ENCODE results near the gene PRPF31.

PRPF31 gene

DNA sequence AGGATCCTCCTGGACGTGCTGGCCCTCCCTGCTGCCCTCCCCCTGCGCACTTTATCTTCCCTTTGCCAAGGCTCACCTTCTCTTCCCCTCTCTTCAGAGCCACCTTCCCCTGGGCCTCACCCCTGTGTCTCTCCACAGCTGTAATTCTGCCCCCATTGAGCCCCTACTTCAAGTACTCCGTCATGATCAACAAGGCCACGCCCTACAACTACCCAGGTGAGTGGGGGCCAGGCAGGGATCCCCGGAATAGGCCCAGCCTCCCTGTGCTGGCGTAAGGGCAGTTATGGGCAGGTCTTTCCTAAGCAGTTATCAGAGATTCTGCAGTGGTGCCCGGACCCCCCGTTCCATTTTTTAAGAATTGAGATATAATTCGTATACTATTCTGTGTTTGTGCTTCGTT lies 9.8 kb upstream of the PRPF31 start:
- no peak for DNase-seq
- in situ Hi-C loops (cut with MboI; ENCODE audit: low pct_unique_long_range_greater_than_20kb, low sequenced_read_pairs) = no loop called here

DNA sequence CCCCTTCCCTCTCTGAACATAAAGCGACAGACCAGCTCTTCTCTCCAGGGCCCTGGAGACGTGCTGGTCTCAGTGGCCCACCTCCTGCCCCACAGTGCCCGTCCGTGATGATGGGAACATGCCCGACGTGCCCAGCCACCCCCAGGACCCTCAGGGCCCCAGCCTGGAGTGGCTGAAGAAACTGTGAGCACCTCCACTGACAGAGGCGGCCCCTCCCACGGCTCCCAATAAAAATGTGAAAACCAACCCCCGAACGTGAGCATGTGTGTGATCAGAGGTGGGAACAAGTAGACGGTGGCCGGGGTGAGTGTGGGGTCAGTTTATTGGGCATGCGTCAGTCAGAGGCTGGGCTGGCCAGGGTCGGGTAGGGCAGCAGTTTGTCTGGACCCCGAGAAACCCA lies 8.8 kb upstream of the PRPF31 start:
- no peak for DNase-seq
- in situ Hi-C loops (cut with MboI; ENCODE audit: low pct_unique_long_range_greater_than_20kb, low sequenced_read_pairs) = no loop called here

DNA sequence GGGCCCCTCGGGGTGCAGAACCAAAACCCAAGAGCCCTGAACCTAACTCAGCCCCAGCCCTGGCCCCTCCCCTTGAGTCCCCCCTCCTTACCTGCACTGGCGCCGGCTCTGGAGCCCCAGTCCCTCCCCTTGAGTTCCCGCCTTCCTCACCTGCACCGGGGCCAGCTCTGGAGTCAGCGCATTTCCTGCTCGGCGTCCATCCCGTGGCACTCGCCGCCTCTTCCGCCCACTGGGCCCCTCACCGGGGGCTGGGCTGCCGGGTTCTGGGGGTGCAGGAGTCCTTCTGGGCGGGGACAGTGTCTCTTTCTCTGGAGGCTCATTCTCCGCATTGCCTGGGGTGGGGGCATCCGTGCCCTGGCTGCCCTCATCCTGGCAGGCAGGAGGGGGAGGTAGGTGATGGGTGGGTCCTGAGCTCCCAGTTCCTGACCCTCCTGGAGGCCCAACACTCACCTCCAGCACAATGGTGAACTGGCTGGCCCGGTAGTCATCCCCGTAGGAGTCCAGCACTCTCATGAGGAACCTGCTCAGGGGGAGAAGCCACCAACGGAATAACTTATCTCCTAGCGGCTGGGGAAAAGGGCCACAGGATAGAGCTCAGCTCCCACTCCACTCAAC lies 7.6 kb upstream of the PRPF31 start:
- DNase-seq = no peak
- in situ Hi-C loops (cut with MboI; ENCODE audit: low pct_unique_long_range_greater_than_20kb, low sequenced_read_pairs) = no loop called here

DNA sequence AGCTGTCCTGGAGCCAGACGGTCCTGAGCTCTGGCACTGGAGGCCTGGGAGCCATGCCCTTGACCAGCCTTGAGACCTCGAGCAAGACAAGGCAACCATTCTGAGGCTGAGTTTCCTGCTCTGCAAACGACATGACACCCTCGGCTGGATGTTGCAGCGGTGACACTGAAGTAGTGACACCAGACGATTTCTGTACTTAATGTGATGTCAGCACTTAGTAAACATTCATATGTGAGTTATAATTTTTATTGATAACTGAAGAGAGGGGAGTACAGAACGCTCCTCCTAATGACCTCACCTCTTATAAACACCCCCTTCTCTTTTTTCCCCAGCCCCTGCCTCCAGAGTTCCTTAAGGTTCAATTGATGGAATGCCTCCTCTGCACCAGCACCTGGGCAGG lies 7.1 kb upstream of the PRPF31 start:
- DNase-seq = no peak
- in situ Hi-C loops (cut with MboI; ENCODE audit: low pct_unique_long_range_greater_than_20kb, low sequenced_read_pairs) = no loop called here

DNA sequence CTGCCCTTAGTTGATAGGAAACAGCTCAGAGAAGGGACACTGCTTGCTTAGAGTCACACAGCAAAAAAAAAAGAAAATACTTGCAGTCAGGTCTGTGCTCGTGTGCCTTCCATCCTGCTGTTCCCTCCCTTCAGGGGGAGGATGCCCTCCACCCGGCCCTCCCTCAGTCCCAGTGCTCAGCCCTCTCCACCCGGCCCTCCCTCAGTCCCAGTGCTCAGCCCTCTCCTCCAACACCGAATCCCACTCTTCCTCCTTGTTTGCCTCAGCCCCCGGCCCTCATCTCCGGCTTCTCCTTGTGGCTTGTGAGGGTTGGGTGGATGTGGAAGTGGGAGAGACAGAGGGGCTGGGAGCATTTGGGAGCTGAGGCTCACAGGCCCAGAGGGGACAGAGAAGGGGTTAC lies 5.9 kb upstream of the PRPF31 start:
- in situ Hi-C loops (cut with MboI; ENCODE audit: low pct_unique_long_range_greater_than_20kb, low sequenced_read_pairs) = no loop called here
- DNase-seq = no peak

DNA sequence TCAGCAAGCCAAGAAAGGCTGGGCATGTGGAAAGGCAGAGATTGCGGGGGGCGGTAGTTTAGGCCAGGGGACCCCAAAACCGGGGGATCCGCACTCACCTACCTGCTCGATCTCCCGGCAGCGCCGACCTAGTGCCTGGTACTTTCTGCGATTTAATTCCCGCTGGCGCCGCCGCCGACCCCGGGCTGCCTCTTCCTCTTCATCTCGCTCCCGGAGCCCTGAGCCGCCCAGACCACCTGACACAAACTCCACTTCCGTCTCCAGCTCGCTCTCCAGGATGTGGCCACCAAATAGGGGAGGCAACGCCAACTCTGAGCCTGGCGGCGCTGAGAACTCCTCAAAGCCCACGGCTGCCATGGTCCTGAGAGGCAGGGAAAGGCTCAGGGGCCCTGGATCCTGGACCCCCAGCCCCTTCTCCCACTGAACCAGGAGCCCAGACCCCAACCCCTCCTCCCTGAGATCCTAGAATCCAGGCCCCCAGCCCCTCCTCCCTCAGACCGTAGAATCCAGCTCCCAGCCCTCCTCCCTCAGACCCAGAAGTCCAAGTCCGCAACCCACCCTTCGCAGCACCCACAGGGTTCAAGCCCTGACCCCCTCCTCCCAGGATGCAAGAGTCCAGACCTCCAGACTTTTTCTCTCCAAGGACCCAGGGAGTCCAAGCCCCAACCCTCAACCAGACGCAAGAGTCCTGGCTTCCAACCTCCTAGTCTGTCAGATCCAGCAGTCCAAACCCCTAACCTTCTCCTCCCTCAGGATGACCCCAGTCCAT lies 1.0 kb upstream of the PRPF31 start:
- peak; percentile 74 for DNase-seq
- in situ Hi-C loops (cut with MboI; ENCODE audit: low pct_unique_long_range_greater_than_20kb, low sequenced_read_pairs) = no loop called here

DNA sequence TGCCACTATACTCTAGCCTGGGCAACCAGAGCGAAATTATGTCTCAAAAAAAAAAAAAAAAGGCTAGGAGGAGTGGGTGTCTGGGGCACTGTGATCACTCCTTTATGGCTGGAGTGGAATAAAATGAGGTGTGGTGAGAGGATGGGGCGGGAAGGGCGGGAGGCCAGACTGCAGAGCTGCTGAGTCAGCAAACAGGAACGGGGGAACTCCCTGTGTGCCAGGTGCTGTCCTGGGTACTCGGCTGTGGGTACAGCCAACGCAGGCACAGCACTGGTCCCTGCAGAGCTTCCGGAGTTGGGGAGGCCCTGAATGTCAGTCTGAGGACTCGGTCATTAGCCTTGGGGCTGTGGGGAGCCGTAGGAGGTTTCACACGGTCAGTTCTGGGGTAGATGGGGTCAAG lies 5.7 kb downstream of the PRPF31 start:
- in situ Hi-C loops (cut with MboI; ENCODE audit: low pct_unique_long_range_greater_than_20kb, low sequenced_read_pairs) = no loop called here
- no peak for DNase-seq

DNA sequence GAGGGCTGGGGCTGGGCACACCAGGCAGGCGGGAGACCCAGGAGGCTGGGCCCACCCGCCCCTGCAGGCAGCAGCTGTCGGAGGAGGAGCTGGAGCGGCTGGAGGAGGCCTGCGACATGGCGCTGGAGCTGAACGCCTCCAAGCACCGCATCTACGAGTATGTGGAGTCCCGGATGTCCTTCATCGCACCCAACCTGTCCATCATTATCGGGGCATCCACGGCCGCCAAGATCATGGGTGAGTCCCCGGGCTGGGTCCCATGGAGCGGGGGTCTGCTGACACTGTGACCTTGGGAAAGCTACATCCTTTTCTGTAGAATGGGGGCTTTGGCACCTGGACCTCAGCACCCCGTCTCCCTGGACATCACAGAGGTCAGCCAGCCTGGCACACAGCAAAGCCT lies 8.1 kb downstream of the PRPF31 start:
- in situ Hi-C loops (cut with MboI; ENCODE audit: low pct_unique_long_range_greater_than_20kb, low sequenced_read_pairs) = no loop called here
- DNase-seq = no peak

DNA sequence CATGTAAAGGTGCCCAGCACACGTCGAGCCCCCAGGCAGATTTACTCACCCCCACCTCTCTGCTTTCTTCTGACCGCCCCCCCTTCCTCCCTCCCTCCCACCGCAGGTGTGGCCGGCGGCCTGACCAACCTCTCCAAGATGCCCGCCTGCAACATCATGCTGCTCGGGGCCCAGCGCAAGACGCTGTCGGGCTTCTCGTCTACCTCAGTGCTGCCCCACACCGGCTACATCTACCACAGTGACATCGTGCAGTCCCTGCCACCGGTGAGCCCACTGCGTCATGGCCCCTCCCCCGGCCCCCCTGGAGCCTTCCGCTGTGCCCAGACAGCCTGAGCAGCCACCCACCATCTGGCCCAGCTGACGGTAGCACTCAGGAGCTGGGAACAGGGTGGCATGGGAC lies 8.8 kb downstream of the PRPF31 start:
- in situ Hi-C loops (cut with MboI; ENCODE audit: low pct_unique_long_range_greater_than_20kb, low sequenced_read_pairs) = no loop called here

DNA sequence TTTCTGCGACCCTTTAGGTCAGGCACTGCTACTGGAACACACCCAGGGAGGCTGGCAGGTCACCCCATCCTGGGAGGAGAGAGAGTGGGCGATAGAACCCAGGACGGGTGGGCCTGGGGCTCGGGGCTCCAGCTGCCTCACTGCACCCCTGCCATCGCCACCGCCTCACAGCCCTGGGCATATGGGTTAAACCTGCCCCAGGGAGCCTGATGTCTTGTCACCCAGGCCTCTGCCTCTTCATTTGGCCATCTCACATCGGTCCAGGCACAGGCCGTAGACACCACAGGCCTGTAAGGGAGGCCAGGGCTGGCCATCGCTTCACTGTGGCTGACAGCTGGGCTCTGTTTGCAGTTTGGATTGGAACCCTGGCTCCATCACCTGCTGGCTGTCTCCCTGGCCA lies 10.2 kb downstream of the PRPF31 start:
- in situ Hi-C loops (cut with MboI; ENCODE audit: low pct_unique_long_range_greater_than_20kb, low sequenced_read_pairs) = no loop called here
- no peak for DNase-seq

More for the DNA sequence above, 8.8 kb downstream of the PRPF31 start:
- DNase-seq = no peak

DNA sequence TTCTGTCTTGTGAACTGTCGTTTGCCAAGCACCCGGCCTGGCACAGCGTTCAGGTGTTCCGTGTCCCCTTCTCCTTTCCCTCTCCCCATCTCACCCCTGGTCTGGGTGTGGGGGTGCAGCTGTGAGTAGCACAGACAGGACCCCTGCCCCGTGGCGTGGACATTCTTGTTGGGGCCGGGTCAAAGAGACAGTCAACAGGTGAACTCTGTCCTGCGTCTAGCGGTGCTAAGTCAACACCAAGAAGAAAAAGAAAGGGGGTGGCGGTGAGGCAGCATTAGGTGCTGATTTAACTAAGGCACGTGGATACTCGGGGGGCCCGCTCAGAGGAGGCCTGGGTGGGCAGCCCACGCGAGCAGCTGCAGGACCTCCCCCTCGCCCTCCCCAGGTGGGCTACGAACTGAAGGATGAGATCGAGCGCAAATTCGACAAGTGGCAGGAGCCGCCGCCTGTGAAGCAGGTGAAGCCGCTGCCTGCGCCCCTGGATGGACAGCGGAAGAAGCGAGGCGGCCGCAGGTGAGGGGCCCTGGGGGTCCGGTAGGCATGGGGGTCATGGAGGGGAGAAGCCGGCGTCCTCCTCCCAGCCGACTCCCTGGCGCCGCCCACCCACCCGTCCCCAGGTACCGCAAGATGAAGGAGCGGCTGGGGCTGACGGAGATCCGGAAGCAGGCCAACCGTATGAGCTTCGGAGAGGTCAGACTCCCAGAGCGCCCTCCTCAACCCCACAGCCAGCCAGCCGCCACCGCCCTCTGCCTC lies 12.3 kb downstream of the PRPF31 start:
- no peak for DNase-seq
- in situ Hi-C loops (cut with MboI; ENCODE audit: low pct_unique_long_range_greater_than_20kb, low sequenced_read_pairs) = no loop called here

DNA sequence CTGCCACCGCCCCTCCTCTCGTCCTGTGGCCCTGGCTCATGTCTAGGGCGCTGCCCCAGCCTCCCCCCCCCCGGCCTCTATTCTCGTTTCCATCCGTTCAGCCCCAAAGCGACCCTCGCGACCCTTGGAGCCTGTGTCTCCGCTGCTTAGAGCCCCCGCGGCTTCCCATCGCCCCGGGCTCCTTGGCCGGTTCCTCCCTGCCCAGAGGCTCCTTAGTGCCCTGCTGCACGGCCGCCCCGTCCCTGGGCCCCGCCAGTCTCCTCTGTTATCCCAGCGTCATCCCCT lies 12.8 kb downstream of the PRPF31 start:
- in situ Hi-C loops (cut with MboI; ENCODE audit: low pct_unique_long_range_greater_than_20kb, low sequenced_read_pairs) = no loop called here
- no peak for DNase-seq

DNA sequence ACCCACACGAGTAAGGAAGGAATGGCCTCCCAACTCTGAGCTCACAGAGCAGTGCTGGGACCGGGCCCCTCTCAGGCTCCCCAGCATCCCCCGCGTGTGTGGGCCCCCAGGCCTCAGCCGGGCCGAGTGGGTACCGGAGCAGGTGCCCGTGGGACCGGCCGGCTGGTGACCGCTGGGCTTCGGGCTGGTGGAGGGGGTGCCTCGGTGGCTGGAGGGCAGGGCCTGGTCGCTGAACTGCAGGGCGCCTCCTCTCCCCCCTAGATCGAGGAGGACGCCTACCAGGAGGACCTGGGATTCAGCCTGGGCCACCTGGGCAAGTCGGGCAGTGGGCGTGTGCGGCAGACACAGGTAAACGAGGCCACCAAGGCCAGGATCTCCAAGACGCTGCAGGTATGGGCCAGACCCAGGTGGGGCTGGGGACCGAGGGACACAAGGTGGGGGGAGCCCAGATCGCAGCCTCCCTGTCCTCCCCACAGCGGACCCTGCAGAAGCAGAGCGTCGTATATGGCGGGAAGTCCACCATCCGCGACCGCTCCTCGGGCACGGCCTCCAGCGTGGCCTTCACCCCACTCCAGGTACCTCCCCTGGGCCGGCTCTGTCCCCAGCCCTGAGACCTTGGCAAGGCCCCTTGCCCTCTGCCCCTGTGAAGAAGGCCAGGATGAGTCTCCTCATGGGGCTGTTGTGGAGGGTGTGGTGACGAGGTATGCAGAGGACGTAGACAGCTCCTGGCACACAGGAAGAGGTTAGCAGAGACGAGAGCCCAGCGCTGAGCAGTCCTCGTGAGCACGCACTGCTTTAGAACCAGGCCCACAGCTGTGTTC lies 13.5 kb downstream of the PRPF31 start:
- no peak for DNase-seq
- in situ Hi-C loops (cut with MboI; ENCODE audit: low pct_unique_long_range_greater_than_20kb, low sequenced_read_pairs) = no loop called here

DNA sequence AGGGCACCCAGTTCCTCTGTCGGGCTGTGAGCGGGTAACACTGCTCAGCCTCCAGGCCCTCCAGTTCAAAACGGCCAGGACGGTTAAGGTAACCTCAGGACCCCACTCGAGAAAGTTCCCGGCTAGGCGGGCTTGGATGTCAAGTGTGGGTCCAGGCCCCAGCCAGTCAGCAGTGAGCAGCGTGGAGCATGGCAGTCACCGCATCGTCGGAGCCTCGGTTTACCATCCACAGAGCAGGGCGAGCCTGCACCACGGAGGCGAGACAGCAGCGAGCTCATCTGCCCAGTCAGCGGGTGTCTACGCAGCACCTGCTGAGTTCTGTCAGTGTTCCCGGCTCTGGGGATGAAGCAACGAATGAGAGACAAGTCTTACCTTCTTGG lies 14.1 kb downstream of the PRPF31 start:
- DNase-seq = no peak
- in situ Hi-C loops (cut with MboI; ENCODE audit: low pct_unique_long_range_greater_than_20kb, low sequenced_read_pairs) = no loop called here

DNA sequence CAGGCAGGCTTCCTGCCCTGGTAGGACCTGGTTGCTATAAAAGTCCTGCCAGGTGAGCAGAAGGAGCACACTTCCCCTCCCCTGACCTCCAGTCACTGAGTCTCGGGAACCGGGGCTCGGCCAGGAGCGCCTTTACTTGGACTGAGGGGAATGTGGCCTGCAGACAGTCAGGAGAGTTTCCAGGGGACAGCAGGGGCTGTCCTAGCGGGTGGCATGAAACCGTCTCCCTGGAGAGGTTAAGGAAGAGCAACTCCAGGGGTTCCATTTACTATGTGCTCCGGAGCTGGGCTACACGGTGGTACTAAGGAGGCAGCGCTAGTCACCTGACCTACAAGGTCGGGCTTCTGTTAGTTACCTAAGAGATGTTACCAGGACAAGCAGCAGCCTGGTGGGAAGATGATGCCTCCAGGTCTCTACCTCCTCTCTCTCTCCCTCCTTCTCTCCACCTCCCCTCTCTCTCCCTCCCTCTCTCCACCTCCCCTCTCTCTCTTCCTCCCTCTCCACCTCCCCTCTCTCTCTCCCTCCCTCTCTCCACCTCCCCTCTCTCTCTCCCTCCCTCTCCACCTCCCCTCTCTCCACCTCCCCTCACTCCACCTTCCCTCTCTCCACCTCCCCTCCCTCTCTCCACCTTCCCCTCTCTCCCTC lies 17.9 kb downstream of the PRPF31 start:
- in situ Hi-C loops (cut with MboI; ENCODE audit: low pct_unique_long_range_greater_than_20kb, low sequenced_read_pairs) = no loop called here
- no peak for DNase-seq

DNA sequence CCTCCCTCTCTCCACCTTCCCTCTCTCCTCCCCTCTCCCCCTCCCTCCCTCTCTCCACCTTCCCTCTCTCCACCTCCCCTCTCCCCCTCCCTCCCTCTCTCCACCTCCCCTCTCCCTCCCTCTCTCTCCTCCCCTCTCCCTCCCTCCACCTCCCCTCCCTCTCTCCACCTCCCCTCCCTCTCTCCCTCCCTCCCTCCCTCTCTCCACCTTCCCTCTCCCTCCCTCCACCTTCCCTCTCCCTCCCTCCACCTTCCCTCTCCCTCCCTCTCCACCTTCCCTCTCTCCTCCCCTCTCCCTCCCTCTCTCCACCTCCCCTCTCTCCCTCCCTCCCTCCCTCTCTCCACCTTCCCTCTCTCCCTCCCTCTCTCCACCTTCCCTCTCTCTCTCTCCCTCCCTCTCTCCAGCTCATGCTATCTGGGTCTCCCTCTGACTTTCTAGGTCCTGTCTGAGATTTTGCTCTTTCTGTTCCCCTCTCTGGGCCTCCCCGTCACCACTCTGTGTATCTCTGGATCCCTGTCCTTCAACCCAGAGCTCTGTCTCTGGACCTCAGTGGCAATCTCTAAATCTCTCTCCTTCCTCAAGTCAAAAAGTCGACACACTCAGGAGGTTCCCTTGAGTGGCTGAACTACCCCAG lies 18.5 kb downstream of the PRPF31 start:
- DNase-seq = no peak
- in situ Hi-C loops (cut with MboI; ENCODE audit: low pct_unique_long_range_greater_than_20kb, low sequenced_read_pairs) = no loop called here

DNA sequence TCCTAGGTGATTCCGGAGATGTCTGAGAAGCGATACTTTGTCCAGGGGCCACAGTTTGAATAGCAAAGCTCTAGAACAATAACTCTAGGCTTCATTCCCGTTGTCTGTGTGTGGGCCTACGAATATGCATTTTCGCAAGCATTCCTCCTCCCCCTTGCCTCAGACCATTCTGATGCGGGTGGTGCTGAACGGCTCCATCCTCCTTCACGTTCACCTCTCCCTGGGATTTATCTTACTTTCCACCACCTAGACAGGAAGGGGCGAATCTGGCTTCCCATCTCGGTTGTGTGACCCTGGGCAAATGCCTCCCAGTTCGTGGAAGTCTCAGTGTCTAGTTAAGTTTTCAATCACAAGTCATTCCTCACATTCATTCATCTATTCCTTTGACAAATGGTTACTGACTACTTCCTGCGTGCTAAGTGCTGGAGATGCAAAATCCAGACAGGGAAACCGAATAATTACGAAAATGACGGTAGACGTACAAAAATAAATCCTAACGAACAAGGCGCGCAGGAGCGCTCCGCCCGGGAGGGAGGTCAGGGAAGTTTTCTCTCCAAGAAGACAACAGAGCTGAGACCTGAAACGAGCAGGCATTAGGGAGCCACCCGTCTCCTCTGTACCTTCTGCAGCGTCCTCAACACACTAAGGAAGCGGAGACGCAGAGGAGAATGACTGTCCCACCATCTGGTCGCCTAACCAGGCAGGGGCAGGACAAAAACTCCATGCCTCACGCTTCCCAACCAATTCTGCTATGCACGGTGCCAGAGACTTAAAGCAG lies 20.7 kb downstream of the PRPF31 start:
- in situ Hi-C loops (cut with MboI; ENCODE audit: low pct_unique_long_range_greater_than_20kb, low sequenced_read_pairs) = no loop called here
- no peak for DNase-seq
